ENCODE results near the gene RNU6-7.

Gene RNU6-7

DNA sequence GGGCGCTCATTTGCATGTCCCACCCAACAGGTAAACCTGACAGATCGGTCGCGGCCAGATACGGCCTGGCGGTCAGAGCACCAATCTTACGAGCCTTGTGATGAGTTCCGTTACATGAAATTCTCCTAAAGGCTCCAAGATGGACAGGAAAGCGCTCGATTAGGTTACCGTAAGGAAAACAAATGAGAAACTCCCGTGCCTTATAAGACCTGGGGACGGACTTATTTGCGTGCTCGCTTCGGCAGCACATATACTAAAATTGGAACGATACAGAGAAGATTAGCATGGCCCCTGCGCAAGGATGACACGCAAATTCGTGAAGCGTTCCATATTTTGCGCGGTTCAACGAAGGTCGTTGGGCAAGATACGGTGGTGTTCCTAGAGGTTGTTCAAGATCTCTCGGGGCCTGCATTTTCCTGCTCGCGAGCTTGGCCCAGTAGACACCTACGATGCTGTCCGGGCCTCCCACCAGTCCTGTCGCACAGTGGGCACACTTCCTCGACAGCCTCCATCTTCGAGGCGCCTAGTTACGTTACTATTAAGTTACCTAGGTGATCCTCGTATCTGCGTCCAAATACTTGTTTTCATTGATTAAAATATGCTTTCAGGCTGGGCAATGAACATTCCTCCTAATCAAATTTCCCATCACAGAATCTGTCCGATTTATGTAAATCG, at the start of gene RNU6-7:
Gene RNU6-7, plus strand, starts transcription at position 230 of the 675 bp plus-strand sequence.
- peak in 1 of 2 experiments; percentile 20 for DNase-seq

DNA sequence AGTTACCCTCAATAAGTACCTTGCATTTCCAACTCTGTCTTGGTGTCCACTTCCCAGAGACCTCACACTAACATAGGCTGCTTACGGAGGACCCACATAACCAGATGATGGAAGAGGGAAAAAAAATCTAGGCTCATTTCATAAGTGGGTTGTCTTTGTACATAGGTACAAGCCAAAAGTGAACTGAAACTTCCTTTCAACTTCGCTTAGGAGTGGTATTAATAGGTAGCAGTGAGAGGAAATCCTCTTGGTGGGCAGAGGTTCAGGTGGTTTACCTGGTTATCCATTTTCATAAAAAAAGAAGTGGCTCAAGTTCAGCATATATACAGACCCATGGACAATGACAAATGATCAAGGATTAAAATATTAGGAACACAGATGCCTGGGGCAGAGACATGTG, 35.8 kb upstream of the RNU6-7 start:
- DNase-seq: no peak

- no peak for DNase-seq
These were observed 34.9 kb upstream of the RNU6-7 start for GRCh38 chr14:32166924-32167323.

- DNase-seq: no peak
These were observed 33.9 kb upstream of the RNU6-7 start for GRCh38 chr14:32167907-32168306.

DNA sequence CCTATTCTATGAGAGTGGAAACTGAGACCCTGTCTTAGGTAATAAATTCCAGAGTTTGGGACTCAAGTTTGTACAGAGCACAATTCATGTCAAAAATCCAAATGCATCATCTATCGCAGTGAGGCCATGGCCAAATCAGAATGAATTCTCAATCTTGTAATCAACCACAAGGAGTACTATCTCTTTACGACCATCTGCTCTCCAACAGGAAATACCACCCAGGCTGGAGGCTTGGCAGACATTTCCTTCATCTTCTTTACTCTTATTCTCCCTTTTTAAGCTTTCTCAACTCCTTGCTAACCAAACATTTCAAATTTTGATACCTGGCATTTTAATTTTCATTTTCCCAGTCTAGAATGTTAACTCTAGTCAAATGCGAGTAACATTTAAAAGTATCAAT, 32.7 kb upstream of the RNU6-7 start:
- DNase-seq: no peak

DNA sequence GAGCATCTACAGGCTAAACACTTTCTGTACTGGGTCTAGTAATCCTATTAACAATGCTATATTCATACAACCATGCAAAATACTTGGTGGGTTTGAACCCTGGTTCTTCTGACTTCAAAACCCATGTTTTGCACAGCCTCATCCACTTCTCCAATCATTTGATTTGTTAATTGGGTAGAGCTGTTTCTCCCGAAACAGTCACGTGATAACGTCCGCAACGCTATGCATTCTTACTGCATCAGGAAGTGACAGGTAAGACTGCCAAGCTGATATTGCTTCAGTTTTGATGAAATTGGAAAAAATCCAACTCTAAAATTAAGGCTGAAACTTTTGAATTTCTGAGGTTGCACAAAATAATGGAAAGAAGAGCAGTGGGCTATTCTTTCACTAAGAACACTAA, 30.4 kb upstream of the RNU6-7 start:
- no peak for DNase-seq

- DNase-seq: no peak
These were observed 18.4 kb upstream of the RNU6-7 start for GRCh38 chr14:32183151-32184058.

DNA sequence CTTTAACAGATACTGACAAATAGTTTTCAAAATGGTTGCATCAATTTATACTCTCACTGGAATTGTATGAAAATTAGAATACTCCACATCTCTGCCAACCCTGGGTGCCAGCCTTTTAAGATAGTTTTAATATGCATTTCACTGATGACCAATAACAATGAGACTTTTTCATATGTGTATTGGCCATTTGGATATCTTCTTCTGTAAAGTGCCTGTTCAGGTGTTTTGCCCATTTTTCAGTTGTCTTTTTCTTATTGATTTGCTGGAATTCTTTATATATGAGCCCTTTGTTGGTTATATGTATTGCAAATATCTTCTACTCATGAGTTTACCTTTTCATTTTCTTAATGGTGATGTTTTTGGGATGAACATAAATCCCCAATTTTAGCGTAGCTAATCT, 16.7 kb upstream of the RNU6-7 start:
- DNase-seq: no peak

DNA sequence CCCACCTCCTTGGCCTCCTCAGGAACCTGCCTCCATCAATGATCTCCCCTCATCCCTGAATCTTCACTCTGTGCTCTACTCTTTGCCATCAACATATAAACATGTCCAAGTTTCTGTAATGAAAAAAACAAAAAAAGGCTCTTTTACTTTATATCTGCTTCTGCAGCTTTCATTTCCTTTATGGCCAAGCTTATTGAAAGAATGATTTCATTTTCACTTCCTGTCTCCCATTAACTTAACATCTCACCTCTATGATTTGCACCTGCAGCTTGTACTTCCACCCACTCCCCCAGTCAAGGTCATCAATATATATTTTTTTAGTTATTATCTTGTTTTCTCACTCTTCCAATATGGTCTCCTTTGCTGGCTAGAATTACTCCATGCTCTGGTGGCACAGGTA, 15.6 kb upstream of the RNU6-7 start:
- DNase-seq: no peak

DNA sequence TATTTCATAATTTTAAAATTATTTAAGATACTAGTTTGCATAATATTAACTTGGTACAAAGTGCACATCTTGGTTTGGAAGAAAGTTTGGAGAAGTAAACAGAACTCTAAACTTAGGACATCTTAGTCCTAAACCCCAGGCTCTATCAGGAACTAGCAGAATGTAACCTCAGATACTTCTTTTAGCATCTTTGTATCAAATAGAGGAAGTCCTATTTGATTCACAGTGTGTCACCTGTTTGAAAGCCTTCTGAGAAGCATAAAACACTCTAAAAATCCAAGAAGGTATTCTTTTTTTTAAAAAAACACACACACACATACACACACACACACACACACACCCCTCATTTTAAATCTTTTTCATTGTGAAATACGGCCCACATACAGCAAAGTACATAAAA, 12.0 kb upstream of the RNU6-7 start:
- no peak for DNase-seq

GRCh38 chr14:32190673-32191072, 11.2 kb upstream of the RNU6-7 start:
- DNase-seq: no peak

- no peak for DNase-seq
These were observed 9.0 kb upstream of the RNU6-7 start for GRCh38 chr14:32192712-32193373.

DNA sequence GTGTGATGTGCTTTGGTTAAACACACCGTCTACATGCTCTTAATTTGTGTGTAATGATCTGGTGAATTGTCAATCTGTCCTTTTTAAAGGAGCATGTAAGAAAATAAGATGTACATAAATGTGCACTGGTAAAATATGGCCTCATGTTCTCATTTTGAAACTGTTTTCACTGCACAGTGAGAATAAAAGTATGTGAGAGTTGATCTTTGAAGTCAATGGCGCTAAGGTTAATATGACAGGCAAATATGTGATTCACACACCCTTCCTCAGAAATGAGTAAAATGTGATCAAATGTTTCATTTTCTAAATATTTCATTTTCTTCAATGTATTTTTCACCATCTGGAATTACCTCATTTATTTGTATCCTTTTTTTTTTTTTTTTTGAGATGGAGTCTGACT, 8.3 kb upstream of the RNU6-7 start:
- no peak for DNase-seq

GRCh38 chr14:32195636-32196035, 6.2 kb upstream of the RNU6-7 start:
- DNase-seq: no peak

DNA sequence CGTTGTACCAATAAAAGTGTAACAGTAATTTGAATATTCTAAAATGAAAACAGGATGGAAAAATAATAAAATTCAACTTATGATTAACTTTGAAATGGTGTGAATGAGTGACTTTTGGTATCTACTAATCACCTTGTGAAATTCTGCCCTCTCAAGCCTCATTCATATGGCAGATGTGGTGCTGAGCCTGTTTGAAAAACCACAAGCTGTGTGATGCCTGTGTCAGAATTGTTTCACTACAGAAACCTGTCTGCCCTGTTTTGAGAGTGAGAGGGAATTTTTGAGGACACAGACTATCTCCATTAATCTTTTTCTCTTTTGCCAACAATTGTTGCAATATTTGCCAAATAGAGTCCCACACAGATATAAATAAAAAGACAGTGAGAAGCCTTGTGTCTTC, 3.9 kb upstream of the RNU6-7 start:
- DNase-seq: no peak

GRCh38 chr14:32200368-32201192, 1.3 kb upstream of the RNU6-7 start:
- DNase-seq: no peak

GRCh38 chr14:32201193-32201815, 541 bp upstream of the RNU6-7 start:
- DNase-seq: peak; percentile 53 to 61

DNA sequence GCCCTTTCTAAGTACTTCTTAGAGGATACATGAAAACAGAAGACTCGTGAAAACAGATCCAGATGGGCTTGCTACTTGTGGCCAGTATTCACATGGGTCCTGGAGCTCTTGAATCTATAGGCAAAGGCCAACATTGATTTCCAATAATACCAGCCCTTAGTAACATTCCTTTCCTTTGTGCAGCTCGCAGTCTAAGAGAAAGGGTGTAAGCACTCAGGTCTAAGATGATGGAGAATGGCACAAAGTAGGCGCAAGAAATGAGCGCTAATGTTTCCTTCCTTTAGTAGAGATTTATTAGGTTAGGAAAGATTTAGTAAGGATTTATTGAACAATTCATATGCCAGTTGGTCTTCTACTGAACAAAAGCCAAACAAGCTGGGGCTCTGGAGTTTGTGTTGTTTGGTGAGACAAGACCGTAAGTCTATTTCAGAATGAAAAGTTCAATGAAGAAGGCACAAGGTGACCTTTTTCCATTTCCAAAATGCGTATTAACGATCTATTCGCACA, 699 bp downstream of the RNU6-7 start:
- DNase-seq: no peak

GRCh38 chr14:32202998-32203882, 1.4 kb downstream of the RNU6-7 start, which contains the start of gene RNU6-8:
Gene RNU6-8 (minus strand): TSS chr14:32203269.
- DNase-seq: peak; percentile 83 to 85

DNA sequence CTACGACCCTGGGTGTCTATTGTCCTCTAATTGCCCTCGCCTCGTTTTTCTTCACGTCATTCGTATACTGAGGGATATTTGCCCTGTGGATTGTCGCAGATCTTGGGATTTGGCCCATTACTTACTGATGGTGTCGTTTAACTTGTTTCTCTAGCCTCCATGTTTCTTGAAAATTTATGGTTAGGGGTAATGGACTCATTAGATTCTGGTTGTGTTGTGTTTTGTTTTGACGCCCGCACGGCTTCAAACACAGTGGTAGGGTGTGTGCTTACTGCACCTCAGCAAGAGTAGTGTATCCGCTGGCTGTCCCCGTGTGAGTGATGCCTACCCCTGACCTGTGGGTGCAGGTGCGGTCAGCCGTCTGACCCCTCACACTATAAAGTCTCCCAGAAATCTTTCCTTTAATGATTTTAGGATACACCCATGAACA, 2.1 kb downstream of the RNU6-7 start:
- peak in 1 of 2 experiments; percentile 3 for DNase-seq

- DNase-seq: no peak
These were observed 3.7 kb downstream of the RNU6-7 start for GRCh38 chr14:32205554-32205953.
